Fibroblast of lung (primary cell): ENCODE results near the gene XPR1. TPM values are rescaled to one million over a fixed set of nuclear protein-coding genes. Genes with fewer than 3 reads are reported as not detected.

ENCODE experiments used
- DNase-seq, 2 donors: peaks; one replicate each; pipeline versions ENCODE4 v3.0.0 to v3.0.0-alpha.2; 2010; ENCODE audit warnings: low read depth in 2 of 2
- H2AFZ ChIP-seq: 2 replicates; pipeline ENCODE4 v1.5.1; 2012; ENCODE audit warnings: low read length, control low read depth, inconsistent platforms
- H3K27ac ChIP-seq: 2 replicates; pipeline ENCODE4 v1.5.1; 2011; ENCODE audit warnings: low read length, control low read depth; ENCODE audit not compliant: insufficient read depth
- H3K27me3 ChIP-seq: 2 replicates; pipeline ENCODE4 v1.5.1; 2011; ENCODE audit warnings: mild to moderate bottlenecking, low read length; ENCODE audit not compliant: control insufficient read depth, insufficient read depth
- H3K36me3 ChIP-seq: 2 replicates; pipeline ENCODE4 v1.5.1; 2011; ENCODE audit warnings: low read length; ENCODE audit not compliant: control insufficient read depth, insufficient read depth
- H3K4me1 ChIP-seq: 2 replicates; pipeline ENCODE4 v1.5.1; 2011; ENCODE audit warnings: low read length; ENCODE audit not compliant: control insufficient read depth, insufficient read depth; ENCODE audit errors: extremely low read depth
- H3K4me2 ChIP-seq: 2 replicates; pipeline ENCODE4 v1.5.1; 2011; ENCODE audit warnings: low read length, control low read depth; ENCODE audit not compliant: insufficient read depth; ENCODE audit errors: extremely low read depth
- H3K4me3 ChIP-seq, 4 experiments: fragments of 200-600 bp in 1 of 4; sonication (generic) in 1 of 4; replicated peaks in 1 of 4; 2 replicates each; pipeline ENCODE4 v1.5.1; 2011 to 2016; ENCODE audit warnings: low read length in 4 of 4, low read depth in 3 of 4, mild to moderate bottlenecking in 3 of 4, control low read depth in 2 of 4, inconsistent platforms in 1 of 4, mixed read lengths in 1 of 4; ENCODE audit not compliant: insufficient read depth in 1 of 4; ENCODE audit errors: control extremely low read depth in 1 of 4
- H3K79me2 ChIP-seq: 2 replicates; pipeline ENCODE4 v1.5.1; 2012; ENCODE audit warnings: mild to moderate bottlenecking, low read length, inconsistent platforms; ENCODE audit not compliant: control insufficient read depth, insufficient read depth
- H3K9ac ChIP-seq: 2 replicates; pipeline ENCODE4 v1.5.1; 2011; ENCODE audit warnings: mild to moderate bottlenecking, low read length, control low read depth; ENCODE audit not compliant: insufficient read depth
- H3K9me3 ChIP-seq: 2 replicates; pipeline ENCODE4 v1.5.1; 2012; ENCODE audit warnings: low read depth, low read length; ENCODE audit not compliant: control insufficient read depth, insufficient read depth
- H4K20me1 ChIP-seq: 2 replicates; pipeline ENCODE4 v1.5.1; 2011; ENCODE audit warnings: low read length; ENCODE audit not compliant: control insufficient read depth, insufficient read depth; ENCODE audit errors: extremely low read depth
- CTCF ChIP-seq, 2 donors: IDR thresholded peaks in 1 of 2; conservative IDR thresholded peaks in 1 of 2; 1 replicate in 1 of 2; 2 replicates in 1 of 2; pipeline ENCODE4 v1.5.1; 2011 to 2012; ENCODE audit warnings: low read length in 2 of 2, control low read depth in 1 of 2, inconsistent platforms in 1 of 2, low read depth in 1 of 2, mild to moderate bottlenecking in 1 of 2
- EZH2 ChIP-seq: IDR thresholded peaks from 2 replicates; pipeline ENCODE4 v1.5.1; 2012; ENCODE audit warnings: low read length, control low read depth, mild to moderate bottlenecking; ENCODE audit errors: missing control alignments
- polyA plus RNA-seq, 2 donors: library from polyadenylated mRNA; depleted of rRNA in 1 of 2; stranded (reverse) in 1 of 2; unstranded in 1 of 2; fragments of >200 nt; gene quantifications; 2 replicates each; pipeline ENCODE4 v1.2.1, GENCODE V29; 2011 to 2012; ENCODE audit warnings: missing spikeins in 1 of 2
- total RNA-seq: library from RNA; depleted of rRNA; stranded (reverse); fragments of >200 nt; gene quantifications from 2 replicates; pipeline ENCODE4 v1.2.1, GENCODE V29; 2014

The XPR1 gene
- total and polyA plus RNA-seq, 2 donors (not counting 1 experiment from before 2014, with no cell fraction given): 18.4 to 31.5 TPM

- no peak for TF ChIP-seq CTCF (conservative IDR thresholded peaks at IDR 0.05 in 1 of 2, IDR thresholded peaks at IDR 0.05 in 1 of 2; ENCODE audit: low read depth in 1 of 2, low read length in 2 of 2)
- no peak for TF ChIP-seq EZH2
- Histone ChIP-seq H3K27me3 (no peaks in the 10 kb centered on the region), H4K20me1 (no peaks in the 10 kb centered on the region), H3K79me2 (peaks cover under 1% of the 10 kb centered on the region), H3K9ac (no peak overlapping the region), H3K9me3 (no peaks in the 10 kb centered on the region), H3K4me3 (no peak overlapping the region), H2AFZ (no peak overlapping the region), H3K27ac (no peak overlapping the region), H3K4me1 (no peaks in the 10 kb centered on the region), H3K36me3 (no peaks in the 10 kb centered on the region), H3K4me2 (no peak overlapping the region)
- no peak for DNase-seq
Observed at GRCh38 chr1:180919183-180919700, 287.4 kb downstream of the XPR1 start.

GRCh38 chr1:180920193-180920592, 288.4 kb downstream of the XPR1 start:
- no peaks in the 10 kb centered on the region for H4K20me1 ChIP-seq
- no peak for DNase-seq

GRCh38 chr1:180920702-180921101, 288.9 kb downstream of the XPR1 start:
- Histone ChIP-seq H3K4me1 (no peaks in the 10 kb centered on the region), H3K9me3 (no peaks in the 10 kb centered on the region), H3K4me3 (no peak overlapping the region), H3K79me2 (no peaks in the 10 kb centered on the region), H3K27ac (no peak overlapping the region), H3K4me2 (no peak overlapping the region), H3K9ac (no peak overlapping the region), H3K36me3 (no peaks in the 10 kb centered on the region), H2AFZ (no peak overlapping the region), H4K20me1 (no peaks in the 10 kb centered on the region), H3K27me3 (no peaks in the 10 kb centered on the region)
- peak in 1 of 2 donors; percentile 8 for DNase-seq
- TF ChIP-seq EZH2 (no peak), CTCF (conservative IDR thresholded peaks at IDR 0.05 in 1 of 2, IDR thresholded peaks at IDR 0.05 in 1 of 2; ENCODE audit: low read depth in 1 of 2, low read length in 2 of 2) (peak; percentile 28 to 37)

More at GRCh38 chr1:180920193-180920592, 288.4 kb downstream of the XPR1 start:
- no peak for TF ChIP-seq EZH2
- no peak for TF ChIP-seq CTCF (conservative IDR thresholded peaks at IDR 0.05 in 1 of 2, IDR thresholded peaks at IDR 0.05 in 1 of 2; ENCODE audit: low read depth in 1 of 2, low read length in 2 of 2)
- Histone ChIP-seq H3K4me3 (no peak overlapping the region), H3K9ac (no peak overlapping the region), H3K36me3 (no peaks in the 10 kb centered on the region), H3K27ac (no peak overlapping the region), H3K79me2 (no peaks in the 10 kb centered on the region), H3K4me2 (no peak overlapping the region), H3K9me3 (no peaks in the 10 kb centered on the region), H3K27me3 (no peaks in the 10 kb centered on the region), H2AFZ (no peak overlapping the region), H3K4me1 (no peaks in the 10 kb centered on the region)
